ENCODE results near the gene SEMA4C.

- TF ChIP-seq POLR2AphosphoS5 (IDR thresholded peaks at IDR 0.05; ENCODE audit: borderline replicate concordance, low read depth, low read length): no peak
- TF ChIP-seq EZH2 (IDR thresholded peaks at IDR 0.05): no peak
- TF ChIP-seq FOXP2 (optimal IDR thresholded peaks at IDR 0.05; ENCODE audit: control extremely low read depth, extremely low read length, insufficient read depth): no peak
Measured at GRCh38 chr2:96891591-96892333, 21.9 kb upstream of the SEMA4C start.

Data from SK-N-MC (cell line).